ENCODE data around the gene CHRND.

The CHRND gene

DNA sequence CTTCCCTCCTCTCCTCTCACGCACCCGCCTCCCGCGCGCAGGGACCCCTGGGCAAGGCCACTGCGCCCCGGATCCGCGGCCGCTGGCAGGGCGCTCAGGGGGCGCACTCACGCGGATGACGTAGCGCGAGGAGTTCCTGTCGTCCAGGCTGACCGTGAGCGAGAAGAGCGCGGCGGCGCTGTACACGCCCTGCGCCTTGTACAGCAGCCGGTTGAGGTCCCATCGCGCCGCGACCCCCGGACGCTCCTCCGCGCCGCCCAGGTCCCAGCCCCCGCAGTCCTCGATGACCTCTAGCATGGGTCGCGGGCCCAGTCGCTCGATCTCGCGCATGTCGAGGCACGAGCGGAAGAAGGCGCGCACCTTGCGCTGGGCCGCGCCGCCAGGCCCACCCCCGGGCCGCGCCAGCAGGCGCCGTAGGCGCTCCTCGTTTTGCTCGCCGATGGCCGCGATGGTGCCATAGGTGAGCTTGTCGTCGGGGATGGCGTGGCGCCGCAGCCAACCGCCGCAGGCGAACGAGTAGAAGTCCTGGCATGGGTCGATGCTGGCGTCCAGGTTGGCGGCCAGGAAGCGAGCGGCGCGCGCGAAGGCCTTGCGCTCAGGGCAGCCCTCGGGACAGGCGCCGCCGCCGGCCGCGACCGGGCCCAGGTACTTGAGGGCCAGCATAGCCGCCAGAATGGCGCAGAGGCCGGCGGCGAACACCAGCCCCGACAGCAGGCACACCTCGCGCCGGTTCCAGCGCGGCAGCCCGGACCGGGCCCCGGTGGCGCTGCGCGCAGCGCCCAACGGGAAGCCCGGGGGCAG lies 40.0 kb upstream of the CHRND start:
- TF ChIP-seq, protein P1, sequence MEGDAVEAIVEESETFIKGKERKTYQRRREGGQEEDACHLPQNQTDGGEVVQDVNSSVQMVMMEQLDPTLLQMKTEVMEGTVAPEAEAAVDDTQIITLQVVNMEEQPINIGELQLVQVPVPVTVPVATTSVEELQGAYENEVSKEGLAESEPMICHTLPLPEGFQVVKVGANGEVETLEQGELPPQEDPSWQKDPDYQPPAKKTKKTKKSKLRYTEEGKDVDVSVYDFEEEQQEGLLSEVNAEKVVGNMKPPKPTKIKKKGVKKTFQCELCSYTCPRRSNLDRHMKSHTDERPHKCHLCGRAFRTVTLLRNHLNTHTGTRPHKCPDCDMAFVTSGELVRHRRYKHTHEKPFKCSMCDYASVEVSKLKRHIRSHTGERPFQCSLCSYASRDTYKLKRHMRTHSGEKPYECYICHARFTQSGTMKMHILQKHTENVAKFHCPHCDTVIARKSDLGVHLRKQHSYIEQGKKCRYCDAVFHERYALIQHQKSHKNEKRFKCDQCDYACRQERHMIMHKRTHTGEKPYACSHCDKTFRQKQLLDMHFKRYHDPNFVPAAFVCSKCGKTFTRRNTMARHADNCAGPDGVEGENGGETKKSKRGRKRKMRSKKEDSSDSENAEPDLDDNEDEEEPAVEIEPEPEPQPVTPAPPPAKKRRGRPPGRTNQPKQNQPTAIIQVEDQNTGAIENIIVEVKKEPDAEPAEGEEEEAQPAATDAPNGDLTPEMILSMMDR (IDR thresholded peaks at IDR 0.05; ENCODE audit: borderline replicate concordance, insufficient read depth, low read depth, low read length): no peak
- H3K4me3 ChIP-seq (ENCODE audit: low read depth, low read length): no peak overlapping the region

DNA sequence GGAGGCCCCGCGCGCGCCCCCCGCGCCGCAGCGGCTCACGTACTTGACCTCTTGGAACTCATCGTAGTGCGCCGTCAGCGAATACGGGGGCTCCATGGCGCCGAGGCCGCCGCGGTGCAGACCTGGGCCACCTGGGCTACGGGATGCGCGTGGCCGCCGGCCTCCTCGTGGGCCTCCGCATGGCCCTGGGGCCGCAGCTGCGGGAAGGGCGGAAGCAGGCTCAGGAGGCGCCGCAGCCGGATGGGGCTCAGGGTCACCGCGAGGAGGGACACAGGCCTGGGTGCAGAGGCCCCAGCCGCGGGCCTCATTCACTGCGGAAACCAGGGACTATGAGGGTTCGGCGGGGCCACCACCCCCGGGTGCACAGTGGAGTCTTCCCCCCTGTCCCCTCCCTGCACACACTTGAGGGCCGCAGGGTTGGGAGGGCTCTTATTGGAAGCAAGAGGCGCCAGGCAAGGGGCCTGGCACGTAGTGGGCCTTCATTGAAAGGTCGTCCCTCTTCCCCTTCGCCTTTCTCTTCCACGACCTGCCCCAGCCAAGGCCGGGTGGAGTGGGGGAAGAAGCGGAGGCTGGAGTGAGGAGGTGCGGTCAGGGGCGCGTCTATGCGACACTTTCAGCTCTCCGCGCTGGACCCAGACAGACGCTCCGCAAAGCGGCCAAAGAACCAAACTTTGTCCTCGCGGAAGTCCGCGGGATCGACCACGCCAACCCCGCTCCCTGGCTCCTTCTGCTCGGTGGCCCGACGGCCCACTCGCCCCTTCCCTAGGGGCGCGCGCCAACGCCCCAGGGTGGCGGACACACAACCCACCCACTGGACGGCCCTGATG lies 39.2 kb upstream of the CHRND start:
- TF ChIP-seq, protein P1 (IDR thresholded peaks at IDR 0.05; ENCODE audit: borderline replicate concordance, insufficient read depth, low read depth, low read length): no peak
- no peak overlapping the region for H3K4me3 ChIP-seq (ENCODE audit: low read depth, low read length)

DNA sequence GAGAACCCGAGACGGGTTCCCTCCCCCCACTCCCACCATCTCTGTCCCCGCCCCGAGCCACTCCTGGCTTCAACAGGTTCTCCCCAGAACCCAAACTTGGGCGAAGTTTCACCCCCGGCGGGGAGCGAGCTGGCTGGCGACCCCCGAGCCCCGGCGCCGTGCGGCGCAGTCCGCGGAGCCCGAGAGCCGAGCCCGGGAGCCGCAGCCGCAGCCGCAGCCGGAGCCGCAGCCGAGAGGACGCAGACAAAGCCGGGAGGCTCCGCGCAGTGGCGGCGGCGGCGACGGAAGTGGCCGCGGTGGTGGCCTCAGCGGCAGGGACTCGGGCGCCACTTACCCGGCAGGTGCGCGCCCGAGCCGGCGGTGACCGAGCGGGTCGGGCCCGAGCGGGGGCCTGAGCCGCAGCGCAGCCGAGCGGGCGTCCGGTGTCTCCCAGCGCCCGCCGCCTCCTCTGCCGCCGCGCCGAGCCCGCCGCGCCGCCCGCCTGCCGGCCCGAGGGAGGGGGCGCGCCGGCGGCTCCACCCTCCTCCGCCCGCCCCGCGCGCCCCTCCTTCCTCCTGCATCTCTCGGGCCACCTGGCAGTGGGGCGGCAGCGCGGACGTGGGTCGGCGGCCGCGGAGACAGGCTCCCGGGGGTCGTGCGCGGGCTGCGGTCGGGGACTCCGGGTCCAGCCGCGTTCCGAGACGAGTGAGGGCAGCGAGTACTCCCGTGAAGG lies 38.4 kb upstream of the CHRND start, which contains the start of gene ECEL1:
Gene ECEL1 (minus strand): TSS at position 450 of the 712 bp plus-strand sequence. CDS start 1,181 bp downstream, outside the sequence.
- TF ChIP-seq, protein P1 (IDR thresholded peaks at IDR 0.05; ENCODE audit: borderline replicate concordance, insufficient read depth, low read depth, low read length): no peak

DNA sequence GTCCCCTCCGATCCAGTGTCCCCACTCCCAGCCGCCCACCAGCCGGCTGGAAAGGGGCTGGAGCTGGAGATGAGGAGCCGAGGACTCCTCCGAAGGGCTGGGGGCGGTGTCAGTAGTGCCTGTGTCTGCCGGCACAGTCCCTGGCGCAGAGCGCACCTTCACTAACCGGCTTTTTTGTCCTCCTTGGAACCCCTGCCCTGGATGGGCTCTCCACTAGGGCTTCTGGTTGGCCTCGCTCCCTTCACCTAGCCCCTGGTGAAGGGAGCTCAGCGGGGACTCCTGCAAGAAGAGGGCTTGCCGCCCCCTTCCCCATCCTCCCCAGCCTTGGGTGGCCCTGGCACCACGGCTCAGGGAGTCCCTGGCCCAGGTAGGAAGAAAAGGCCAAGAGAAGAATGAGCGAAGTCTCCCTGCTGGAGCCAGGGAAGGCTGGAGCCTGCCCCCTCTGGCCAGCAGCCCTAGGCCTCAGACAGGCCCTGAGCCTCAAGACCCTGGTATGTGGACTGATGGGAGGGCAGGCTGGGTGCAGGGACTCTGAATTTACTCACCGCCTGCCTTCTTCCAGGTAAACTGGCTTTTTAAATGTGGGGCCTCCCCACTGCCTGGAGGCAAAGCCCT lies 37.8 kb upstream of the CHRND start:
- H3K4me3 ChIP-seq (ENCODE audit: low read depth, low read length): no peak overlapping the region
- TF ChIP-seq, protein P1 (IDR thresholded peaks at IDR 0.05; ENCODE audit: borderline replicate concordance, insufficient read depth, low read depth, low read length): no peak

More for the DNA sequence above, 38.4 kb upstream of the CHRND start, which contains the start of gene ECEL1:
- no peak within 1 kb of the TSS for H3K4me3 ChIP-seq (ENCODE audit: low read depth, low read length)

DNA sequence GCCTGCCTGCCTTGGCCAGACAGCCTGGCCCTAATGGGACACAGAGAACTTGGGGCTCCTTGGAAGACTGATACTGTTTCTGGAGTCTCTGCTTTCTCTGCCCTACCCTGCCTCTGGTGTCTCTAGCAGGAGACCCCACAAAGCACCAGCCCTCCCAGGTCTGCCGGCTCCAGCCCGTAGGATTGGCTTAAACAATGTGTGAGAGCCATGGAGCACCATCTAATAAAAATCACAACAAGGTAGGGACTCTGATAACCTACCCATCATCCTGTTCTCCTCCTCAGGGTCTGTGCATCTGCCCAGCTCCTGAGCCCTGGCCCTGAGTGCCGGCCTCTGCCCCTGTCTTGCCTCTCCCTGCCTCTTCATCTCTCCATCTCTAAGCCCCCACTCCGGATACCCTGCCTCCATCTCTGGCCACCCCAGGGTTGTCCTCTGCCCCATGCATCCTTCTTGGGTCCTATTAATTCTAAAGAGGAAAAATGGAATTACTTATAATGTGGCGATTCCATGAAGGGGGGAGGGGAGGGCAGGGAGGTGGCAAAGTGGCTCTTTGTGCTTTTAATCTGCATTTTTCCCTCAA lies 37.1 kb upstream of the CHRND start:
- no peak overlapping the region for H3K4me3 ChIP-seq (ENCODE audit: low read depth, low read length)
- TF ChIP-seq, protein P1 (IDR thresholded peaks at IDR 0.05; ENCODE audit: borderline replicate concordance, insufficient read depth, low read depth, low read length): no peak

DNA sequence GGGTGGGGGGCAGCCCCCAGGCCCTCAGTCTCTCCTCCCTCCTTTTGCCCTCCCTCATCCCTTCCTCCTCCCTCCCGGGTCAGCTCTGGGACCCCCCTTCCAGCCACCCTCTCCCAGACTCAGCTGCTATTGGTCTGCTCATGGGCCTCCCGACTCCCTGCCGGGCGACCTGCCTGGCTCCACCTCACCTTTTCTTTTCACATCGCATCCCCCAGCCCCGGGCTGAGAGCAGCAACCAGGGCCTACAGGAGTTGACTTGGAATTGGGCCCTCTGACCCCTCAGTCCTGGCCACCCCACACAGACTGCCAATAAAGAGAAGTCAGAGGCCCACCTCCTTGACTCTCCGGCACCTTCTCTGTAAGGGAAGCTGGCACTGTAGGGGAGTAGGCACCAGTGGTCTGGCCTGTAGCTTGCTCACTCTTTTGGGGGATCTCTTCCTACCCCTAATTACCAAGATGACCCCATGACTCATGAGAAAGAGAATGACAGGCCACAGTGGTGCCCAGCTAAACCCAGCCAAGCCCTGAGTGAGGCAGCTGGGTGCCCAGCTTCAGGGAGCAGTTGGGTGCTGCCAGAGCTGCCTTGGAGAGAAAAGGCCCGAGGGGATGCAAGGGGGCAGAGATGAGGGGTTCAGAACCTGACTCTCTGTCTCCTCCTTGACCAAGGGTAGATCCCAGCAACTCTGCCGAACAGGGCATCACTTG lies 36.3 kb upstream of the CHRND start:
- TF ChIP-seq, protein P1 (IDR thresholded peaks at IDR 0.05; ENCODE audit: borderline replicate concordance, insufficient read depth, low read depth, low read length): no peak
- no peak overlapping the region for H3K4me3 ChIP-seq (ENCODE audit: low read depth, low read length)

All from GM12875 (cell line).